BE2C (cell line): ENCODE data around the gene MCEMP1.

Experiments
- DNase-seq: peaks from one replicate; pipeline ENCODE4 v3.0.0-alpha.2; 2020
- H3K27me3 ChIP-seq: fragments of 250-450 bp; sonication (Bioruptor Pico); 2 replicates; pipeline ENCODE4 v1.5.1; 2020; ENCODE audit warnings: mild to moderate bottlenecking
- H3K36me3 ChIP-seq: fragments of 250-450 bp; sonication (Bioruptor Pico); 2 replicates; pipeline ENCODE4 v1.5.1; 2020; ENCODE audit warnings: mild to moderate bottlenecking
- H3K4me1 ChIP-seq: fragments of 250-450 bp; sonication (Bioruptor Pico); 2 replicates; pipeline ENCODE4 v1.5.1; 2020
- H3K4me3 ChIP-seq: 2 replicates; pipeline ENCODE4 v1.5.1; 2011; ENCODE audit warnings: low read depth, low read length
- H3K9me3 ChIP-seq: fragments of 250-450 bp; sonication (Bioruptor Pico); 2 replicates; pipeline ENCODE4 v1.5.1; 2020
- CTCF ChIP-seq: IDR thresholded peaks from 2 replicates; pipeline ENCODE4 v1.5.1; 2012; ENCODE audit warnings: mild to moderate bottlenecking, low read depth, low read length

Gene MCEMP1

GRCh38 chr19:7674010-7675005 lies 2.6 kb upstream of the MCEMP1 start:
- H3K9me3 ChIP-seq, result no peaks in the 10 kb centered on the region
- peaks cover 58% of the 10 kb centered on the region for H3K27me3 ChIP-seq
- H3K4me1 ChIP-seq, result no peaks in the 10 kb centered on the region
- H3K36me3 ChIP-seq, result no peaks in the 10 kb centered on the region; the same call in 1 of the 2 replicates
- peak overlapping the region; percentile 3; the same call in 1 of the 2 replicates for H3K4me3 ChIP-seq
- no peak for TF ChIP-seq CTCF
- peak; percentile 74 for DNase-seq

GRCh38 chr19:7676376-7676775 lies 514 bp upstream of the MCEMP1 start:
- Histone ChIP-seq H3K4me3 (no peak overlapping the region), H3K27me3 (peaks cover 49% of the 10 kb centered on the region)
- no peak for DNase-seq

GRCh38 chr19:7677669-7678311 lies 900 bp downstream of the MCEMP1 start:
- DNase-seq, result no peak
- no peak for TF ChIP-seq CTCF
- H3K9me3 ChIP-seq, result no peaks in the 10 kb centered on the region

More at GRCh38 chr19:7676376-7676775, 514 bp upstream of the MCEMP1 start:
- Histone ChIP-seq H3K36me3 (no peaks in the 10 kb centered on the region; the same call in 1 of the 2 replicates), H3K4me1 (no peaks in the 10 kb centered on the region), H3K9me3 (no peaks in the 10 kb centered on the region)
- TF ChIP-seq CTCF, result no peak

GRCh38 chr19:7678971-7679751 lies 2.3 kb downstream of the MCEMP1 start:
- peak; percentile 41 for DNase-seq
- peaks cover 33% of the 10 kb centered on the region for H3K27me3 ChIP-seq
- no peak overlapping the region for H3K4me3 ChIP-seq
- peak; percentile 40 for TF ChIP-seq CTCF
- H3K36me3 ChIP-seq, result peaks cover 11% of the 10 kb centered on the region
- H3K4me1 ChIP-seq, result no peaks in the 10 kb centered on the region
- H3K9me3 ChIP-seq, result no peaks in the 10 kb centered on the region

More at GRCh38 chr19:7677669-7678311, 900 bp downstream of the MCEMP1 start:
- H3K36me3 ChIP-seq, result peaks cover 6% of the 10 kb centered on the region
- no peaks in the 10 kb centered on the region for H3K4me1 ChIP-seq
- peaks cover 37% of the 10 kb centered on the region for H3K27me3 ChIP-seq
- H3K4me3 ChIP-seq, result no peak overlapping the region

GRCh38 chr19:7679771-7680605 lies 3.1 kb downstream of the MCEMP1 start:
- Histone ChIP-seq H3K27me3 (peaks cover 33% of the 10 kb centered on the region), H3K9me3 (no peaks in the 10 kb centered on the region), H3K4me1 (no peaks in the 10 kb centered on the region), H3K4me3 (peak overlapping the region; percentile 90), H3K36me3 (peaks cover 11% of the 10 kb centered on the region)
- TF ChIP-seq CTCF, result no peak
- no peak for DNase-seq
